Measurements from ENCODE around the gene WDR13. TPM values are rescaled to one million over a fixed set of nuclear protein-coding genes. Genes with fewer than 3 reads are reported as not detected.

Gene WDR13
- total RNA-seq, 1 donor from 2014 or later: 121 TPM

DNA sequence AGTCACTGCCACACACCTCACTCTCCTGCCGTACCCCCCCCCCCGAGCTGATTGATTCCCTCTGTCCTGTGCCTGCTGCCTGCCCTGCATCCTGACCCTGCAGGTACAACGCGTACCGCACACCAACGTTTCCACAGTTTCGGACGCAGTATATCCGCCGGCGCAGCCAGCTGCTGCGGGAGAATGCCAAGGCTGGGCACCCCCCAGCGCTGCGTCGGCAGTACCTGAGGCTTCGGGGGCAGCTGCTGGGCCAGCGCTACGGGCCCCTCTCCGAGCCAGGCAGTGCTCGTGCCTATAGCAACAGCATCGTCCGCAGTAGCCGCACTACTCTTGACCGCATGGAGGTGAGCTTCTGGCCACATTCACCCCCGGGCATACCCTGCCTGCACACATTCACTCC lies 1.3 kb downstream of the WDR13 start:
- no peak for DNase-seq
- Histone ChIP-seq H3K27ac (peak overlapping the region; percentile 97), H3K4me1 (no peaks in the 10 kb centered on the region), H3K27me3 (no peaks in the 10 kb centered on the region), H3K36me3 (peaks cover 34% of the 10 kb centered on the region), H3K4me3 (peak overlapping the region; percentile 65), H3K9me3 (no peaks in the 10 kb centered on the region)
- no peak for ATAC-seq
- intact Hi-C loops (cut with DNase I): no loop called here
- TF ChIP-seq, protein P1, sequence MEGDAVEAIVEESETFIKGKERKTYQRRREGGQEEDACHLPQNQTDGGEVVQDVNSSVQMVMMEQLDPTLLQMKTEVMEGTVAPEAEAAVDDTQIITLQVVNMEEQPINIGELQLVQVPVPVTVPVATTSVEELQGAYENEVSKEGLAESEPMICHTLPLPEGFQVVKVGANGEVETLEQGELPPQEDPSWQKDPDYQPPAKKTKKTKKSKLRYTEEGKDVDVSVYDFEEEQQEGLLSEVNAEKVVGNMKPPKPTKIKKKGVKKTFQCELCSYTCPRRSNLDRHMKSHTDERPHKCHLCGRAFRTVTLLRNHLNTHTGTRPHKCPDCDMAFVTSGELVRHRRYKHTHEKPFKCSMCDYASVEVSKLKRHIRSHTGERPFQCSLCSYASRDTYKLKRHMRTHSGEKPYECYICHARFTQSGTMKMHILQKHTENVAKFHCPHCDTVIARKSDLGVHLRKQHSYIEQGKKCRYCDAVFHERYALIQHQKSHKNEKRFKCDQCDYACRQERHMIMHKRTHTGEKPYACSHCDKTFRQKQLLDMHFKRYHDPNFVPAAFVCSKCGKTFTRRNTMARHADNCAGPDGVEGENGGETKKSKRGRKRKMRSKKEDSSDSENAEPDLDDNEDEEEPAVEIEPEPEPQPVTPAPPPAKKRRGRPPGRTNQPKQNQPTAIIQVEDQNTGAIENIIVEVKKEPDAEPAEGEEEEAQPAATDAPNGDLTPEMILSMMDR (IDR thresholded peaks at IDR 0.05): no peak

- H3K27ac ChIP-seq: no peak overlapping the region
- no peaks in the 10 kb centered on the region for H3K9me3 ChIP-seq
- H3K4me3 ChIP-seq: no peak overlapping the region
- TF ChIP-seq, protein P1 (IDR thresholded peaks at IDR 0.05): no peak
- H3K36me3 ChIP-seq: peaks cover 34% of the 10 kb centered on the region
- H3K4me1 ChIP-seq: no peaks in the 10 kb centered on the region
- intact Hi-C loops (cut with DNase I): no loop called here
- DNase-seq (no peak), ATAC-seq (no peak)
- no peaks in the 10 kb centered on the region for H3K27me3 ChIP-seq
Measured at GRCh38 chrX:48599341-48599740, 2.0 kb downstream of the WDR13 start.

- H3K4me1 ChIP-seq: no peaks in the 10 kb centered on the region
- no peak overlapping the region for H3K27ac ChIP-seq
- DNase-seq (no peak), ATAC-seq (no peak)
- H3K27me3 ChIP-seq: no peaks in the 10 kb centered on the region
- peaks cover 34% of the 10 kb centered on the region for H3K36me3 ChIP-seq
- TF ChIP-seq, protein P1 (IDR thresholded peaks at IDR 0.05): no peak
- no peaks in the 10 kb centered on the region for H3K9me3 ChIP-seq
- intact Hi-C loops (cut with DNase I): no loop called here
- no peak overlapping the region for H3K4me3 ChIP-seq
Measured at GRCh38 chrX:48600226-48600625, 2.9 kb downstream of the WDR13 start.

- Histone ChIP-seq H3K27ac (no peak overlapping the region), H3K36me3 (peaks cover 34% of the 10 kb centered on the region), H3K4me1 (no peaks in the 10 kb centered on the region), H3K27me3 (no peaks in the 10 kb centered on the region), H3K4me3 (no peak overlapping the region), H3K9me3 (no peaks in the 10 kb centered on the region)
- DNase-seq (no peak), ATAC-seq (no peak)
- TF ChIP-seq, protein P1 (IDR thresholded peaks at IDR 0.05): no peak
- intact Hi-C loops (cut with DNase I): no loop called here
Measured at GRCh38 chrX:48601741-48602394, 4.6 kb downstream of the WDR13 start.

DNA sequence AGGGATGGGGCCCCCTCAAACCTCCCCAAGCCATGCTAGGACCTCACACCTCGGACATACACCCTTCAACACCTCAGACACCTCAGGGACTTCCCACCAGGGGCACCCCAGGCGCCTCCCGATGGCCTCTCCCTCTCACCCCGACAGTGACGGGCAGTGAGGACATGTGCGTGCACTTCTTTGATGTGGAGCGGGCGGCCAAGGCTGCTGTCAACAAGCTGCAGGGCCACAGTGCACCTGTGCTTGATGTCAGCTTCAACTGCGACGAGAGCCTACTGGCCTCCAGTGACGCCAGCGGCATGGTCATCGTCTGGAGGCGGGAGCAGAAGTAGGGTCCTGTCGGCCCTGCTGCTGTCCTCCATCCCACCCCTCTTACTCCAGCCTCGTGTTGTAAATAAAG lies 7.4 kb downstream of the WDR13 start:
- no peaks in the 10 kb centered on the region for H3K9me3 ChIP-seq
- intact Hi-C loops (cut with DNase I): no loop called here
- no peak overlapping the region for H3K4me3 ChIP-seq
- DNase-seq: no peak
- H3K27ac ChIP-seq: no peak overlapping the region
- no peak for ATAC-seq
- peaks cover 27% of the 10 kb centered on the region for H3K36me3 ChIP-seq
- H3K4me1 ChIP-seq: no peaks in the 10 kb centered on the region
- TF ChIP-seq, protein P1 (IDR thresholded peaks at IDR 0.05): no peak
- H3K27me3 ChIP-seq: no peaks in the 10 kb centered on the region

- DNase-seq (no peak), ATAC-seq (no peak)
- no peaks in the 10 kb centered on the region for H3K9me3 ChIP-seq
- no peak overlapping the region for H3K27ac ChIP-seq
- TF ChIP-seq, protein P1 (IDR thresholded peaks at IDR 0.05): no peak
- H3K36me3 ChIP-seq: peaks cover 19% of the 10 kb centered on the region
- no peak overlapping the region for H3K4me3 ChIP-seq
- H3K27me3 ChIP-seq: no peaks in the 10 kb centered on the region
- no peaks in the 10 kb centered on the region for H3K4me1 ChIP-seq
- intact Hi-C loops (cut with DNase I): no loop called here
Measured at GRCh38 chrX:48606091-48606490, 8.8 kb downstream of the WDR13 start.
